HL-60 (cell line): Measurements from ENCODE around the gene FAM174C.

ENCODE experiments used
- DNase-seq, 2 experiments: peaks; one replicate each; pipeline ENCODE4 v3.0.0-alpha.2; 2010 to 2020; ENCODE audit warnings: low read depth in 1 of 2, low spot score in 1 of 2
- H3K27ac ChIP-seq: fragments of 250-450 bp; sonication (Bioruptor Pico); replicated peaks from 2 replicates; pipeline ENCODE4 v1.5.1; 2020; ENCODE audit warnings: mild to moderate bottlenecking, moderate library complexity
- H3K27me3 ChIP-seq: fragments of 250-450 bp; sonication (Bioruptor Pico); 2 replicates; pipeline ENCODE4 v1.5.1; 2021; ENCODE audit warnings: mild to moderate bottlenecking, moderate library complexity; ENCODE audit not compliant: insufficient read depth, poor library complexity, severe bottlenecking
- H3K4me3 ChIP-seq: replicated peaks from 2 replicates; pipeline ENCODE4 v1.5.1; 2011; ENCODE audit warnings: mild to moderate bottlenecking, control low read depth, low read length; ENCODE audit not compliant: insufficient read depth
- CTCF ChIP-seq: IDR thresholded peaks from one replicate; pipeline ENCODE4 v1.5.1; 2011; ENCODE audit warnings: low read length, control low read depth, inconsistent platforms; ENCODE audit not compliant: insufficient read depth
- GABPA ChIP-seq: IDR thresholded peaks from 2 replicates; pipeline ENCODE4 v1.6.1; 2012; ENCODE audit warnings: low read depth
- POLR2AphosphoS5 ChIP-seq: IDR thresholded peaks from 2 replicates; pipeline ENCODE4 v1.6.1; 2012; ENCODE audit warnings: low read depth
- REST ChIP-seq: IDR thresholded peaks from 2 replicates; pipeline ENCODE4 v1.6.1; 2012; ENCODE audit warnings: low read depth; ENCODE audit not compliant: insufficient replicate concordance
- SPI1 ChIP-seq: IDR thresholded peaks from 2 replicates; pipeline ENCODE4 v1.6.1; 2012; ENCODE audit warnings: low read depth, mild to moderate bottlenecking, borderline replicate concordance

FAM174C gene

DNA sequence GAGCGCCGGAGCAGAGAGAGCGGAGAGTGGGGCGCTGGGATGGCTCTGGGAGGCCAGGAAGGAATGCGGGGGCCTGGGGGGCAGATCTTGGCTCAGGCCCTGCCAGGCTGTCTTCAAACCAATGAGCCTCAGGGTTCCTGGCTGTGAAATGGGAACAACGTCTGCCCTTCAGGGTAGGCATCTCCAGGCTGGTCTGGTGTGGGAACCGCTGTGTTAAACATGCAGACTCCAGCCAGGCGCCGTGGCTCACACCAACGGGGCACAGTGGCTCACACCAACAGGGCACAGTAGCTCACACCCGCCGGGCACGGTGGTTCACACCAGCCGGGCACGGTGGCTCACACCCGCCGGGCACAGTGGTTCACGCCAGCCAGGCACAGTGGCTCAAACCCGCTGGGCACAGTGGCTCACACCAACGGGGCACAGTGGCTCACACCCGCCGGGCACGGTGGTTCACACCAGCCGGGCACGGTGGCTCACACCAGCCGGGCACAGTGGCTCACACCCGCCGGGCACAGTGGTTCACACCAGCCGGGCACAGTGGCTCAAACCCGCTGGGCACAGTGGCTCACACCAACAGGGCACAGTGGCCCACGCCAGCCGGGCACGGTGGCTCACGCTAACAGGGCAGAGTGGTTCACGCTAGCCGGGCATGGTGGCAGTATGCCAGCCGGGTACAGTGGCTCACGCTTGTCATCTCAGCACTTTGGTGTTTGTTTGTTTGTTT, 50.4 kb downstream of the FAM174C start:
- DNase-seq: no peak
- Histone ChIP-seq H3K4me3 (no peak overlapping the region; the same call in 1 of the 2 replicates), H3K27ac (no peak overlapping the region), H3K27me3 (peaks cover 24% of the 10 kb centered on the region)
- no peak for TF ChIP-seq POLR2AphosphoS5
- no peak for TF ChIP-seq SPI1
- TF ChIP-seq REST: no peak
- TF ChIP-seq GABPA: no peak
- no peak for TF ChIP-seq CTCF

GRCh38 chr19:1327125-1327524, 51.8 kb downstream of the FAM174C start:
- Histone ChIP-seq H3K27ac (no peak overlapping the region), H3K27me3 (peaks cover 33% of the 10 kb centered on the region), H3K4me3 (no peak overlapping the region)
- no peak for TF ChIP-seq REST
- TF ChIP-seq GABPA: no peak
- TF ChIP-seq POLR2AphosphoS5: no peak
- no peak for TF ChIP-seq SPI1
- TF ChIP-seq CTCF: no peak
- DNase-seq: no peak
